Astrocyte of the spinal cord (primary cell): ENCODE results near the gene PML.

Source experiments
- DNase-seq: peaks from one replicate; pipeline ENCODE4 v3.0.0; 2011; ENCODE audit warnings: low read depth, low spot score
- H3K4me3 ChIP-seq: 2 replicates; pipeline ENCODE4 v1.5.1; 2011; ENCODE audit warnings: low read depth, mild to moderate bottlenecking, low read length, moderate library complexity
- CTCF ChIP-seq: IDR thresholded peaks from 2 replicates; pipeline ENCODE4 v1.5.1; 2012; ENCODE audit warnings: low read depth, mild to moderate bottlenecking, low read length, inconsistent platforms
- in situ Hi-C: cut with HindIII; loops from 2 replicates; pipeline ENCODE4 v1.10.0; 2017; ENCODE audit warnings: low sequenced_read_pairs

Gene PML

GRCh38 chr15:73948982-73949381 is 45.5 kb upstream of the PML start:
- TF ChIP-seq CTCF = no peak
- no peak for DNase-seq
- in situ Hi-C loops = no loop called here
- H3K4me3 ChIP-seq = no peak overlapping the region

GRCh38 chr15:73949496-73949895 is 45.0 kb upstream of the PML start:
- in situ Hi-C loops = no loop called here
- H3K4me3 ChIP-seq = no peak overlapping the region
- no peak for DNase-seq
- no peak for TF ChIP-seq CTCF

- no peak overlapping the region for H3K4me3 ChIP-seq
- no peak for DNase-seq
- in situ Hi-C loops = no loop called here
- no peak for TF ChIP-seq CTCF
Measured at GRCh38 chr15:73950479-73950830, 44.1 kb upstream of the PML start.

GRCh38 chr15:73950831-73951561 is 43.5 kb upstream of the PML start:
- H3K4me3 ChIP-seq = no peak overlapping the region
- DNase-seq = peak; percentile 99
- in situ Hi-C loops = no loop called here
- peak; percentile 91 for TF ChIP-seq CTCF

GRCh38 chr15:73951601-73952000 is 42.9 kb upstream of the PML start:
- no peak for DNase-seq
- in situ Hi-C loops = no loop called here
- no peak overlapping the region for H3K4me3 ChIP-seq
- no peak for TF ChIP-seq CTCF

- no peak overlapping the region for H3K4me3 ChIP-seq
- no peak for TF ChIP-seq CTCF
- DNase-seq = no peak
- in situ Hi-C loops = no loop called here
Measured at GRCh38 chr15:73952171-73952912, 42.2 kb upstream of the PML start.
